SK-N-SH treated with all-trans-retinoic acid at 6 μM for 48 hours (cell line): ENCODE measurements around the gene PTPRG.

Source experiments
- ATAC-seq: fragments of 200-7000 bp; cut with Tn5 transposase; 3 replicates; pipeline ENCODE4 v1.9.1; 2020; ENCODE audit warnings: mild to moderate bottlenecking, moderate library complexity
- ARNTL ChIP-seq: fragments of 450-650 bp; formaldehyde crosslinking; IDR thresholded peaks from 2 replicates; pipeline ENCODE4 v1.5.0; 2020; ENCODE audit warnings: low read depth, mild to moderate bottlenecking, moderate library complexity, borderline replicate concordance
- BACH2 ChIP-seq: fragments of 250-450 bp; sonication (Bioruptor Pico); IDR thresholded peaks from 2 replicates; pipeline ENCODE4 v1.9.0; 2021; ENCODE audit warnings: mild to moderate bottlenecking, borderline replicate concordance
- CREB5 ChIP-seq: fragments of 250-450 bp; sonication (Bioruptor Pico); IDR thresholded peaks from 2 replicates; pipeline ENCODE4 v1.5.1; 2020; ENCODE audit warnings: low read depth, mild to moderate bottlenecking, moderate library complexity
- CSRNP3 ChIP-seq: fragments of 250-450 bp; sonication (Bioruptor Pico); IDR thresholded peaks from 2 replicates; pipeline ENCODE4 v1.5.1; 2021; ENCODE audit warnings: mild to moderate bottlenecking, moderate library complexity
- ISL1 ChIP-seq: fragments of 250-450 bp; sonication (Bioruptor Pico); IDR thresholded peaks from 2 replicates; pipeline ENCODE4 v2.1.2; 2022; ENCODE audit warnings: mild to moderate bottlenecking, moderate library complexity
- OSR1 ChIP-seq: fragments of 250-450 bp; sonication (Bioruptor Pico); IDR thresholded peaks from 2 replicates; pipeline ENCODE4 v1.8.0; 2022; ENCODE audit warnings: moderate library complexity, mild to moderate bottlenecking, inconsistent platforms
- PATZ1 ChIP-seq: fragments of 250-450 bp; sonication (Bioruptor Pico); IDR thresholded peaks from 2 replicates; pipeline ENCODE4 v1.8.0; 2020; ENCODE audit warnings: mild to moderate bottlenecking, moderate library complexity, borderline replicate concordance
- POU6F1 ChIP-seq: fragments of 250-450 bp; sonication (Bioruptor Pico); IDR thresholded peaks from 2 replicates; pipeline ENCODE4 v1.8.0; 2021; ENCODE audit warnings: low read depth, mild to moderate bottlenecking, moderate library complexity, borderline replicate concordance
- PPARA ChIP-seq: fragments of 250-450 bp; sonication (Bioruptor Pico); IDR thresholded peaks from 2 replicates; pipeline ENCODE4 v1.5.0; 2020; ENCODE audit warnings: mild to moderate bottlenecking, borderline replicate concordance
- RARB ChIP-seq: fragments of 250-450 bp; sonication (Bioruptor Pico); IDR thresholded peaks from 2 replicates; pipeline ENCODE4 v1.8.0; 2021; ENCODE audit warnings: mild to moderate bottlenecking, moderate library complexity
- SNAI2 ChIP-seq: fragments of 250-450 bp; sonication (Bioruptor Pico); IDR thresholded peaks from 2 replicates; pipeline ENCODE4 v1.5.0; 2020; ENCODE audit warnings: mild to moderate bottlenecking, moderate library complexity
- TOX ChIP-seq: fragments of 250-450 bp; sonication (Bioruptor Pico); IDR thresholded peaks from 2 replicates; pipeline ENCODE4 v1.8.0; 2021; ENCODE audit warnings: mild to moderate bottlenecking, moderate library complexity, borderline replicate concordance
- TSHZ2 ChIP-seq: fragments of 250-450 bp; sonication (Bioruptor Pico); IDR thresholded peaks from 2 replicates; pipeline ENCODE4 v1.5.0; 2020; ENCODE audit warnings: mild to moderate bottlenecking, moderate library complexity
- ZC3H10 ChIP-seq: fragments of 250-450 bp; sonication (Bioruptor Pico); IDR thresholded peaks from 2 replicates; pipeline ENCODE4 v1.5.1; 2021; ENCODE audit warnings: mild to moderate bottlenecking, moderate library complexity
- ZFP3 ChIP-seq: fragments of 250-450 bp; sonication (Bioruptor Pico); IDR thresholded peaks from 2 replicates; pipeline ENCODE4 v1.5.0; 2020; ENCODE audit warnings: mild to moderate bottlenecking, moderate library complexity
- ZNF70 ChIP-seq: fragments of 450-650 bp; formaldehyde crosslinking; IDR thresholded peaks from 2 replicates; pipeline ENCODE4 v1.5.0; 2020; ENCODE audit warnings: mild to moderate bottlenecking, moderate library complexity
- ZNF8 ChIP-seq: fragments of 450-650 bp; formaldehyde crosslinking; IDR thresholded peaks from 2 replicates; pipeline ENCODE4 v1.5.0; 2020; ENCODE audit warnings: mild to moderate bottlenecking, moderate library complexity

The PTPRG gene

GRCh38 chr3:62192891-62193290 is 631.5 kb downstream of the PTPRG start (continued):
- no peak for TF ChIP-seq CSRNP3
- no peak for TF ChIP-seq ZFP3 (CRISPR knock-in tag)
- no peak for TF ChIP-seq ZNF8 (CRISPR knock-in tag)
- no peak for TF ChIP-seq ZNF70 (CRISPR knock-in tag)
- no peak for TF ChIP-seq BACH2 (CRISPR knock-in tag)
- TF ChIP-seq PATZ1 (CRISPR knock-in tag) = no peak
- TF ChIP-seq ISL1 (CRISPR knock-in tag) = no peak
- TF ChIP-seq OSR1 (CRISPR knock-in tag) = no peak
- no peak for TF ChIP-seq ZC3H10 (CRISPR knock-in tag)

- ATAC-seq = no peak
- TF ChIP-seq ZFP3 (CRISPR knock-in tag) = no peak
- no peak for TF ChIP-seq PPARA (CRISPR knock-in tag)
- TF ChIP-seq ISL1 (CRISPR knock-in tag) = no peak
- TF ChIP-seq ARNTL (CRISPR knock-in tag) = no peak
- TF ChIP-seq TOX (CRISPR knock-in tag) = no peak
- TF ChIP-seq CREB5 (CRISPR knock-in tag) = no peak
- no peak for TF ChIP-seq TSHZ2 (CRISPR knock-in tag)
- no peak for TF ChIP-seq ZNF70 (CRISPR knock-in tag)
- no peak for TF ChIP-seq CSRNP3
- TF ChIP-seq BACH2 (CRISPR knock-in tag) = no peak
- no peak for TF ChIP-seq ZNF8 (CRISPR knock-in tag)
- TF ChIP-seq RARB (CRISPR knock-in tag) = no peak
- TF ChIP-seq, all 23 proteins: peak for 0
These were observed 632.4 kb downstream of the PTPRG start for GRCh38 chr3:62193586-62194345.

GRCh38 chr3:62197350-62198012 is 636.1 kb downstream of the PTPRG start:
- ATAC-seq = no peak
- TF ChIP-seq POU6F1 (CRISPR knock-in tag) = no peak
- no peak for TF ChIP-seq PATZ1 (CRISPR knock-in tag)
- no peak for TF ChIP-seq SNAI2 (CRISPR knock-in tag)
- no peak for TF ChIP-seq ZNF70 (CRISPR knock-in tag)
